ENCODE measurements around the gene EFNA2. TPM values are rescaled to one million over a fixed set of nuclear protein-coding genes. Genes with fewer than 3 reads are reported as not detected.

EFNA2 gene
- total RNA-seq, 4 donors from 2014 or later, result not detected

DNA sequence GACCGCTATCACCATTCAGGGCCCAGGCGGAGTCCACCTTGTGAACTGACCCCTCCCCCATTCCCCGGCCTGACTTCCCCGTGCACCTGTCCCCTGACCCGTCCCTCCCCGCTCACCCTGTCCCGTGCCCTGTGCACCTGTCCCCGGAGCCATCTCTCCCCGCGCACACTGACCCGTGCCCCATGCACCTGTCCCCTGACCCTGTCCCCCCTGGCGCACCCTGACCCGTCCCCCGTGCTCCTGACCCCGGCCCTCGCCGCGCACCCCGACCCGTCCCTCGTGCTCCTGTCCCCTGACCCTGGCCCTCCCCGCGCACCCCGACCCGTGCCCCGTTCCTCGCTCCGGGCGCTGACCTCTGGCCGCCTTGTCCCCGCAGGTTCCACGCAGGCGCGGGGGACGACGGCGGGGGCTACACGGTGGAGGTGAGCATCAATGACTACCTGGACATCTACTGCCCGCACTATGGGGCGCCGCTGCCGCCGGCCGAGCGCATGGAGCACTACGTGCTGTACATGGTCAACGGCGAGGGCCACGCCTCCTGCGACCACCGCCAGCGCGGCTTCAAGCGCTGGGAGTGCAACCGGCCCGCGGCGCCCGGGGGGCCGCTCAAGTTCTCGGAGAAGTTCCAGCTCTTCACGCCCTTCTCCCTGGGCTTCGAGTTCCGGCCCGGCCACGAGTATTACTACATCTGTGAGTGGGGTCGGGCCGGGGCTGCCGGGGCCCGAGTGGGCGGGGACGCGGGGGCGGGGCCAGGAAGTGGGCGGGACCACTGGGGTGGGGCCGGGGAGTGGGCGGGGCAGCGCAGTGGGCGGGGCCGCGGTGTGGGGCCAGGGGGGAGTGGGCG, 9.7 kb downstream of the EFNA2 start:
- H3K36me3 ChIP-seq, result no peaks in the 10 kb centered on the region
- WGBS, result 38% methylated on average over 37 of the region's 82 CpGs
- no peak for TF ChIP-seq POLR2A (IDR thresholded peaks at IDR 0.05; ENCODE audit: low read depth)
- peak overlapping the region; percentile 9 to 39 (median 26) for H3K4me3 ChIP-seq
- peaks cover 0 to 67% (median 22%) of the 10 kb centered on the region in 4 donors for H3K27me3 ChIP-seq
- H3K9me3 ChIP-seq, result no peaks in the 10 kb centered on the region
- intact Hi-C loops (cut with DNase I), result no loop called here
- peaks cover 6 to 12% (median 12%) of the 10 kb centered on the region in 4 donors for H3K4me1 ChIP-seq
- no peak for DNase-seq (ENCODE audit: extremely low spot score)
- H3K27ac ChIP-seq (replicated peaks in 1 of 4), result no peak overlapping the region

DNA sequence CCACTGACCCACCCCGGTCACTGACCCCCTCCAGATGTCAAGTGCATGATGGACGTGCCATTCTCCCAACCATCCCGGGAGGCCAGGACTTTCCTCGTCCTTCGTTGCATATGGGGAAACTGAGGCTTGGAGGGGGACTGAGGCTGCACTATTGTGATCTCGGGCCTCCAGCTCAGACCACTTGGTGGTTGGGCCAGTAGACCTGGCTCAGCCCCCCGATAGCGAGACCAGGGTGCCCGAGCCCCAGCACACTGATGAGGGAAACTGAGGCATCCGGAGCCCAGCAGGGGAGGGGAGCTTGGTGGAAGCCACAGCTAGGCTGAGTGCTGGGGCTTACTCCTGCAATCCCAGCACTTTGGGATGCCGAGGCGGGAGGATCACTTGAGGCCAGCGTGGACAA, 10.4 kb downstream of the EFNA2 start:
- TF ChIP-seq POLR2A (IDR thresholded peaks at IDR 0.05; ENCODE audit: low read depth) (no peak), EP300 (IDR thresholded peaks at IDR 0.05) (no peak), POLR2AphosphoS5 (IDR thresholded peaks at IDR 0.05) (no peak)
- TF ChIP-seq, protein P1, sequence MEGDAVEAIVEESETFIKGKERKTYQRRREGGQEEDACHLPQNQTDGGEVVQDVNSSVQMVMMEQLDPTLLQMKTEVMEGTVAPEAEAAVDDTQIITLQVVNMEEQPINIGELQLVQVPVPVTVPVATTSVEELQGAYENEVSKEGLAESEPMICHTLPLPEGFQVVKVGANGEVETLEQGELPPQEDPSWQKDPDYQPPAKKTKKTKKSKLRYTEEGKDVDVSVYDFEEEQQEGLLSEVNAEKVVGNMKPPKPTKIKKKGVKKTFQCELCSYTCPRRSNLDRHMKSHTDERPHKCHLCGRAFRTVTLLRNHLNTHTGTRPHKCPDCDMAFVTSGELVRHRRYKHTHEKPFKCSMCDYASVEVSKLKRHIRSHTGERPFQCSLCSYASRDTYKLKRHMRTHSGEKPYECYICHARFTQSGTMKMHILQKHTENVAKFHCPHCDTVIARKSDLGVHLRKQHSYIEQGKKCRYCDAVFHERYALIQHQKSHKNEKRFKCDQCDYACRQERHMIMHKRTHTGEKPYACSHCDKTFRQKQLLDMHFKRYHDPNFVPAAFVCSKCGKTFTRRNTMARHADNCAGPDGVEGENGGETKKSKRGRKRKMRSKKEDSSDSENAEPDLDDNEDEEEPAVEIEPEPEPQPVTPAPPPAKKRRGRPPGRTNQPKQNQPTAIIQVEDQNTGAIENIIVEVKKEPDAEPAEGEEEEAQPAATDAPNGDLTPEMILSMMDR (IDR thresholded peaks at IDR 0.05), result no peak
- Histone ChIP-seq H3K27me3 (peaks cover 0 to 60% (median 22%) of the 10 kb centered on the region in 4 donors), H3K4me3 (no peak overlapping the region), H3K9me3 (no peaks in the 10 kb centered on the region), H3K36me3 (no peaks in the 10 kb centered on the region), H3K4me1 (peaks cover 6 to 12% (median 12%) of the 10 kb centered on the region in 4 donors), H3K27ac (replicated peaks in 1 of 4) (no peak overlapping the region)
- no peak for DNase-seq (ENCODE audit: extremely low spot score)
- WGBS, result 80% methylated on average over 9 of the region's 13 CpGs
- intact Hi-C loops (cut with DNase I), result no loop called here

DNA sequence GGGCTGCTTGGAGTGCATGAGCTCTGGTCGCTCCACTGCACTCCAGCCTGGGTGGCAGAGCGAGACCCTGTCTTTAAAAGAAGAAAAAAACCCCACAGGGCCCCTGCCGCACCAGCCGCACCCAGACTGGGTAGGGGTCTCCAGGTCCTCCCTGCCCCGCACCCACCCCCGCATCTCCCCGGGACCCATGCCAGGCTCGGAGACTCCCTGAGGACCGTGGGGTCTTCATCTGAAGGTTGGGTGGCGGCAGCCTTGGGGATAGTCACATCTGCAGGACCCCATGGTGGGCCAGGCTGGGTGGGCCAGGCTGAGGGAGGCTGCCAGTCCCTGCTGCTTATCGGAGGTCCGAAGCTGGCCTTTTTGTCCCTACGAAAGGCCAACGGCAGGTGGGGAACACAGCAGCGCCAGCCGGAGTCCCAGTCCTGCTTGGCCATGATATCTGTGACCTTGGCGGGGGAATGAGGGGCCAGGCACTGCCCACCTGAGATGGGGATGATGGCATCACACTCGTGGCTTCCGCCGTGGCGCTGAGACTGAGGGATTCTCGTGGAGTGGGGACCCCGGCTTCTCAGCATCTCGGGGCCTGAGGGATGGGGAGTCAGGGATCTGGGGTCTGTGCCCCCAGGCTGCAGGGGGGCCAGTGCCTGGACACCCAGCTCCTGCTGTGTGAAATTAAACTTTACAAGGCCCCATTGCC, 11.1 kb downstream of the EFNA2 start:
- Histone ChIP-seq H3K27ac (replicated peaks in 1 of 4) (no peak overlapping the region), H3K4me1 (peaks cover 6 to 12% (median 12%) of the 10 kb centered on the region in 4 donors), H3K27me3 (peaks cover 0 to 54% (median 19%) of the 10 kb centered on the region in 4 donors), H3K36me3 (no peaks in the 10 kb centered on the region), H3K9me3 (no peaks in the 10 kb centered on the region), H3K4me3 (no peak overlapping the region)
- no peak for DNase-seq (ENCODE audit: extremely low spot score)
- intact Hi-C loops (cut with DNase I), result no loop called here
- WGBS, result 90% methylated on average over 14 of the region's 24 CpGs
- TF ChIP-seq, protein P1 (IDR thresholded peaks at IDR 0.05), result no peak
- TF ChIP-seq EP300 (IDR thresholded peaks at IDR 0.05) (no peak), POLR2AphosphoS5 (IDR thresholded peaks at IDR 0.05) (no peak), POLR2A (IDR thresholded peaks at IDR 0.05; ENCODE audit: low read depth) (no peak)

DNA sequence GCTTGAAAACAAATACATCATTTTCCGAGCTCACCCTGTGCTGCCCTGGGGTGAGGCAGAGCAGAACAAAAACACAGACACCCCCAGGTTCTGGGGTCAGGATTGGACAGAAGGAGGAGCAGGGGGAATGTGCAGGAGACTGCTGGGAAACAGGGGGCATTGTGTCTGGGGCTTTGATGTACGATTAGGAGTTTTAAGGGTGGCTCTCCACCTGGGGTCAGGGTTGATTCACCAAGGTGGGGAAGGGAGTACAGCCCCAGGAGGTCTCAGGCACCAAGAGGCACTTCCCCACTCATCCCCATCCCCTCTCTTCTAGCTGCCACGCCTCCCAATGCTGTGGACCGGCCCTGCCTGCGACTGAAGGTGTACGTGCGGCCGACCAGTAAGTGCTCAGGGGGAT, 12.6 kb downstream of the EFNA2 start:
- no peaks in the 10 kb centered on the region for H3K36me3 ChIP-seq
- peaks cover 0 to 38% (median 15%) of the 10 kb centered on the region in 4 donors for H3K27me3 ChIP-seq
- no peak overlapping the region for H3K27ac ChIP-seq (replicated peaks in 1 of 4)
- intact Hi-C loops (cut with DNase I), result no loop called here
- H3K9me3 ChIP-seq, result no peaks in the 10 kb centered on the region
- peaks cover 6 to 12% (median 12%) of the 10 kb centered on the region in 4 donors for H3K4me1 ChIP-seq
- WGBS, result 98% methylated on average over 3 of the region's 8 CpGs
- no peak for TF ChIP-seq EP300 (IDR thresholded peaks at IDR 0.05)
- no peak for DNase-seq (ENCODE audit: extremely low spot score)
- H3K4me3 ChIP-seq, result no peak overlapping the region

DNA sequence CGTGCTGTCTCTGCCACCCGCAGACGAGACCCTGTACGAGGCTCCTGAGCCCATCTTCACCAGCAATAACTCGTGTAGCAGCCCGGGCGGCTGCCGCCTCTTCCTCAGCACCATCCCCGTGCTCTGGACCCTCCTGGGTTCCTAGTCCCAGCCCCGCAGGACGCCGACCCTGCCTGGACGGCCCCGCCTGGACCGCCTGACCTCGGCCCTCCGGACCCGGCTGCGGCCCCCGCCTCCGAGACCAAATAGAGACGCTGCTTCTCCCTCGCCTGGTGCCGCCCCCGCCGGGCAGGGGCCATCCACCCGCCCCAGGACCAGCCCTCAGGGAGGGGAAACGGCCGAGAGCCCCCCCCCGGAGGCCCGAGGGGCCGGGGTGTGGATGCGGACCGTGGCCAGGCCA, 14.1 kb downstream of the EFNA2 start:
- no peak for TF ChIP-seq POLR2A (IDR thresholded peaks at IDR 0.05; ENCODE audit: low read depth)
- no peak for TF ChIP-seq EP300 (IDR thresholded peaks at IDR 0.05)
- TF ChIP-seq, protein P1 (IDR thresholded peaks at IDR 0.05), result no peak
- no peak for TF ChIP-seq POLR2AphosphoS5 (IDR thresholded peaks at IDR 0.05)
- intact Hi-C loops (cut with DNase I), result no loop called here

More for the DNA sequence above, 14.1 kb downstream of the EFNA2 start:
- Histone ChIP-seq H3K9me3 (no peaks in the 10 kb centered on the region), H3K4me1 (peaks cover 6 to 12% (median 11%) of the 10 kb centered on the region in 4 donors), H3K27me3 (peaks cover 0 to 23% (median 9%) of the 10 kb centered on the region in 4 donors), H3K36me3 (no peaks in the 10 kb centered on the region), H3K27ac (replicated peaks in 1 of 4) (no peak overlapping the region), H3K4me3 (no peak overlapping the region)
- no peak for DNase-seq (ENCODE audit: extremely low spot score)
- whole genome bisulfite sequencing, result 74% methylated on average over 19 of the region's 34 CpGs
